ENCODE measurements around the gene TAMM41. TPM values are rescaled to one million over a fixed set of nuclear protein-coding genes. Genes with fewer than 3 reads are reported as not detected.
"Not testable (repeated sequence)": the region's sequence is repeated elsewhere in the genome, so short reads cannot be mapped to it uniquely, and the experiment has no call there.

The TAMM41 gene, protein sequence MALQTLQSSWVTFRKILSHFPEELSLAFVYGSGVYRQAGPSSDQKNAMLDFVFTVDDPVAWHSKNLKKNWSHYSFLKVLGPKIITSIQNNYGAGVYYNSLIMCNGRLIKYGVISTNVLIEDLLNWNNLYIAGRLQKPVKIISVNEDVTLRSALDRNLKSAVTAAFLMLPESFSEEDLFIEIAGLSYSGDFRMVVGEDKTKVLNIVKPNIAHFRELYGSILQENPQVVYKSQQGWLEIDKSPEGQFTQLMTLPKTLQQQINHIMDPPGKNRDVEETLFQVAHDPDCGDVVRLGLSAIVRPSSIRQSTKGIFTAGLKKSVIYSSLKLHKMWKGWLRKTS
- 9.7 TPM for total RNA-seq
- polyA plus RNA-seq (ENCODE audit: insufficient read depth in 1 of 8, insufficient read length in 8 of 8, low replicate concordance in 1 of 8) = 10 to 100 TPM; 10.7 to 14.9 (median 11.8) TPM
- long read RNA-seq, donor 1, partial matches to known transcripts = 0 of 1 reads
- long read RNA-seq, donor 1, other reads (novel, unspliced or antisense) = 0 of 1 reads
- long read RNA-seq, donor 2 = 0 reads
- long read RNA-seq, donor 3, partial matches to known transcripts = 0 of 2 reads
- long read RNA-seq, donor 3, other reads (novel, unspliced or antisense) = 0 of 2 reads
- long read RNA-seq, donor 4, partial matches to known transcripts = 0 of 5 reads
- long read RNA-seq, donor 4, other reads (novel, unspliced or antisense) = 0 of 5 reads
- long read RNA-seq, donor 5, transcript TAMM41-206 (8 exons, 1,213 nt) = major isoform, 8 of 10 reads
- long read RNA-seq, donor 5, partial matches to known transcripts = 0 of 10 reads
- long read RNA-seq, donor 5, other reads (novel, unspliced or antisense) = 0 of 10 reads
- long read RNA-seq, donor 6, partial matches to known transcripts = 0 of 1 reads
- long read RNA-seq, donor 6, other reads (novel, unspliced or antisense) = 0 of 1 reads
- long read RNA-seq, donor 7, partial matches to known transcripts = 0 of 3 reads
- long read RNA-seq, donor 7, other reads (novel, unspliced or antisense) = 0 of 3 reads
- long read RNA-seq, donor 8, partial matches to known transcripts = 0 of 5 reads
- long read RNA-seq, donor 8, other reads (novel, unspliced or antisense) = 0 of 5 reads
- long read RNA-seq, donor 9, partial matches to known transcripts = 0 of 6 reads
- long read RNA-seq, donor 9, other reads (novel, unspliced or antisense) = 0 of 6 reads
- long read RNA-seq, donor 10, partial matches to known transcripts = 0 of 2 reads
- long read RNA-seq, donor 10, other reads (novel, unspliced or antisense) = 0 of 2 reads
- long read RNA-seq, donor 11, partial matches to known transcripts = 0 of 3 reads
- long read RNA-seq, donor 11, other reads (novel, unspliced or antisense) = 0 of 3 reads

- peaks cover 13% of the 10 kb centered on the region for H3K4me1 ChIP-seq (ENCODE audit: control insufficient read depth, insufficient read depth, low read length)
- no peaks in the 10 kb centered on the region for H3K27me3 ChIP-seq (ENCODE audit: control insufficient read depth, insufficient read depth, low read length)
- under 1% methylated on average over 55 of the region's 71 CpGs for WGBS (ENCODE audit: insufficient coverage)
- peak within 1 kb of the TSS; percentile 92 for H3K27ac ChIP-seq (ENCODE audit: low read length)
- peak within 1 kb of the TSS; percentile 96 for H3K4me3 ChIP-seq (ENCODE audit: low read length)
- peak; percentile 97 for DNase-seq
- no peaks in the 10 kb centered on the region for H3K9me3 ChIP-seq (replicated peaks; ENCODE audit: control insufficient read depth, low read depth, low read length)
- H3K36me3 ChIP-seq (ENCODE audit: control insufficient read depth, insufficient read depth, low read length) = peaks cover 25% of the 10 kb centered on the region
Measured at GRCh38 chr3:11846281-11847266, at the start of gene TAMM41. Gene TAMM41 (minus strand): TSS chr3:11846885. CDS start chr3:11846636, 249 bp downstream.

DNA sequence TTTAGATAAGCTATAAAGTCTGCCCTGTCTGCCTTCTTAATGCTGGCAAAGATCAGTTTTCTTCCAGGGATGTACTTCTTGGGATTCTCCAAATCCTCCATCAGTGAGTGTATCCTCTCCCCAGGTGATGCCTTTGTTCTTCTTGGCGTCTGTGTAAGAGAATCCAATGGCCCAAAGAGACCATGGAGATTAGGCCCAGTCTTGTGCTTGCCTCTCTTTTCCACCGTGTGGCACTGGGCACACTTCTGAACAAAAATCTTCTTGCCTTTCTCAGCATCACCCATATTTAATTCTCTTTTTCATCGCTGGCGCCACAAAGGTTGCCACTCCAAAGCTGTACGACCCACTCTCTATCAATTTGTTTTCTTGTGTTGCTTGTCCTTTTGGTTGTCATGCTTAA, 32.2 kb upstream of the TAMM41 start:
- Histone ChIP-seq H3K9me3 (replicated peaks; ENCODE audit: control insufficient read depth, low read depth, low read length) (no peaks in the 10 kb centered on the region), H3K27ac (ENCODE audit: low read length) (no peak overlapping the region), H3K36me3 (ENCODE audit: control insufficient read depth, insufficient read depth, low read length) (no peaks in the 10 kb centered on the region), H3K4me1 (ENCODE audit: control insufficient read depth, insufficient read depth, low read length) (no peaks in the 10 kb centered on the region), H3K4me3 (ENCODE audit: low read length) (no peak overlapping the region), H3K27me3 (ENCODE audit: control insufficient read depth, insufficient read depth, low read length) (peaks cover 4% of the 10 kb centered on the region)
- 50% methylated on average over 1 of the region's 5 CpGs for WGBS (ENCODE audit: insufficient coverage)
- no peak for DNase-seq

DNA sequence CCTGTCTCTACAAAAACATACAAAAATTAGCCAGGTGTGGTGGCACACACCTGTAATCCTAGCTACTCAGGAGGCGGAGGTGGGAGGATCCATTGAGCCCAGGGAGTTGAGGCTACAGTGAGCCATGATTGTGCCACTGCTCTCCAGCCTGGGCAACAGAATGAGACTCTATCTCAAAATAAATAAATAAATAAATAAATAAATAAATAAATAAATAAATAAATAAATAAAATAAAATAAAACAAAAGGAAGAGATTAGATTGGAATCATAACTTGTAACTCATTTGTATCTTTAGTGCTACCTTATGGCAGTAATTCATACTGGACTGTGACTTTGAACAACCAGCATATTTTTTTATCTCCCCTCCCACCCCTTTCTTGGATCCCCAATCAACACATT, 28.0 kb upstream of the TAMM41 start:
- H3K27me3 ChIP-seq (ENCODE audit: control insufficient read depth, insufficient read depth, low read length); H3K4me1 ChIP-seq (ENCODE audit: control insufficient read depth, insufficient read depth, low read length); H3K9me3 ChIP-seq (replicated peaks; ENCODE audit: control insufficient read depth, low read depth, low read length); H3K27ac ChIP-seq (ENCODE audit: low read length); H3K36me3 ChIP-seq (ENCODE audit: control insufficient read depth, insufficient read depth, low read length); H3K4me3 ChIP-seq (ENCODE audit: low read length); DNase-seq: not testable (repeated sequence)
- WGBS (ENCODE audit: insufficient coverage) = no CpG with 5 or more reads among the region's 1 CpG

DNA sequence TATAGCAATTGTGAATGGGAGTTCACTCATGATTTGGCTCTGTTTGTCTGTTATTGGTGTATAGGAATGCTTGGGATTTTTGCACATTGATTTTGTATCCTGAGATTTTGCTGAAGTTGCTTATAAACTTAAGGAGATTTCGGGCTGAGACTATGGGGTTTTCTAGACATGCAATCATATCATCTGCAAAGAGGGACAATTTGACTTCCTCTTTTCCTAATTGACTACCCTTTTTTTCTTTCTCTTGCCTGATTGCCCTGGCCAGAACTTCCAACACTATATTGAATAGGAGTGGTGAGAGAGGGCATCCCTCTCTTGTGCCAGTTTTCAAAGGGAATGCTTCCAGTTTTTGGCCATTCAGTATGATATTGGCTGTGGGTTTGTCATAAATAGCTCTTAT, 17.1 kb upstream of the TAMM41 start:
- not testable (repeated sequence) for H3K36me3 ChIP-seq (ENCODE audit: control insufficient read depth, insufficient read depth, low read length); DNase-seq; H3K27me3 ChIP-seq (ENCODE audit: control insufficient read depth, insufficient read depth, low read length); H3K27ac ChIP-seq (ENCODE audit: low read length); H3K4me3 ChIP-seq (ENCODE audit: low read length); H3K9me3 ChIP-seq (replicated peaks; ENCODE audit: control insufficient read depth, low read depth, low read length); H3K4me1 ChIP-seq (ENCODE audit: control insufficient read depth, insufficient read depth, low read length)
- WGBS (ENCODE audit: insufficient coverage) = no CpG with 5 or more reads among the region's 1 CpG

DNA sequence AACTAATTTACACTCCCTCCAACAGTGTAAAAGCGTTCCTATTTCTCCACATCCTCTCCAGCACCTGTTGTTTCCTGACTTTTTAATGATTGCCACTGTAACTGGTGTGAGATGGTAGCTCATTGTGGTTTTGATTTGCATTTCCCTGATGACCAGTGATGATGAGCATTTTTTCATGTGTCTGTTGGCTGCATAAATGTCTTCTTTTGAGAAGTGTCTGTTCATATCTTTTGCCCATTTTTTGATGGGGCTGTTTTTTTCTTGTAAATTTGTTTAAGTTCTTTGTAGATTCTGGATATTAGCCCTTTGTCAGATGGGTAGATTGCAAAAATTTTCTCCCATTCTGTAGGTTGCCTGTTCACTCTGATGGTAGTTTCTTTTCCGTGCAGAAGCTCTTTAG, 15.9 kb upstream of the TAMM41 start:
- not testable (repeated sequence) for H3K27ac ChIP-seq (ENCODE audit: low read length); H3K27me3 ChIP-seq (ENCODE audit: control insufficient read depth, insufficient read depth, low read length); H3K4me1 ChIP-seq (ENCODE audit: control insufficient read depth, insufficient read depth, low read length); H3K9me3 ChIP-seq (replicated peaks; ENCODE audit: control insufficient read depth, low read depth, low read length); DNase-seq; H3K36me3 ChIP-seq (ENCODE audit: control insufficient read depth, insufficient read depth, low read length); H3K4me3 ChIP-seq (ENCODE audit: low read length)
- WGBS (ENCODE audit: insufficient coverage) = no CpG with 5 or more reads among the region's 2 CpGs

DNA sequence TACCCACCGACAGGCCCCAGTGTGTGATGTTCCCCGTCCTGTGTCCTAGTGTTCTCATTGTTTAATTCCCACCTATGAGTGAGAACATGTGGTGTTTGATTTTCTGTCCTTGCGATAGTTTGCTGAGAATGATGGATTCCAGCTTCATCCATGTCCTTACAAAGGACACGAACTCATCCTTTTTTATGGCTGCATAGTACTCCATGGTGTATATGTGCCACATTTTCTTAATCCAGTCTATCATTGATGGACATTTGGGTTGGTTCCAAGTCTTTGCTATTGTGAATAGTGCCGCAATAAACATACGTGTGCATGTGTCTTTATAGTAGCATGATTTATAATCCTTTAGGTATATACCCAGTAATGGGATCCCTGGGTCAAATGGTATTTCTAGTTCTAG, 15.5 kb upstream of the TAMM41 start:
- WGBS (ENCODE audit: insufficient coverage) = no CpG with 5 or more reads among the region's 6 CpGs
- not testable (repeated sequence) for DNase-seq; H3K36me3 ChIP-seq (ENCODE audit: control insufficient read depth, insufficient read depth, low read length); H3K4me1 ChIP-seq (ENCODE audit: control insufficient read depth, insufficient read depth, low read length); H3K9me3 ChIP-seq (replicated peaks; ENCODE audit: control insufficient read depth, low read depth, low read length); H3K4me3 ChIP-seq (ENCODE audit: low read length); H3K27ac ChIP-seq (ENCODE audit: low read length); H3K27me3 ChIP-seq (ENCODE audit: control insufficient read depth, insufficient read depth, low read length)

DNA sequence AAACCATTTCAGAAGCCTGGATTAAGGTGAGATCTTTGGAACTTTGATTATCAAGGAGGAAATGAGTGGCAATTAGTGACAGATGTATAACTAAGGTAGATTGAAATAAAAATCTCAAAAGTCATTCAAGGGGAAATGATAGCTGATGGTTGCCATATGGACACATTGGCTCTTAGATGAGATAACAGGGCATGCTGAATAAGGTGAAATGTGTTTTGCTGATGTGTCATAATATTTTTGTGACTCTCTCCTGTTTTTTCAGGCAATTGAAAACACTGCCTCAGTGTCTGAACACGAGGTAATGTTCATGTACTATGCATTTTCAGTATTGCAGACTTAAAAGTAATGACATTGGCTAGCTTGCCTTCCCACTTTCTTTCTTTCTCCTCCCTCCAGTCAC, 13.5 kb upstream of the TAMM41 start:
- DNase-seq; H3K4me3 ChIP-seq (ENCODE audit: low read length); H3K4me1 ChIP-seq (ENCODE audit: control insufficient read depth, insufficient read depth, low read length); H3K27ac ChIP-seq (ENCODE audit: low read length); H3K9me3 ChIP-seq (replicated peaks; ENCODE audit: control insufficient read depth, low read depth, low read length); H3K36me3 ChIP-seq (ENCODE audit: control insufficient read depth, insufficient read depth, low read length); H3K27me3 ChIP-seq (ENCODE audit: control insufficient read depth, insufficient read depth, low read length): not testable (repeated sequence)
- no CpG with 5 or more reads among the region's 1 CpG for WGBS (ENCODE audit: insufficient coverage)

DNA sequence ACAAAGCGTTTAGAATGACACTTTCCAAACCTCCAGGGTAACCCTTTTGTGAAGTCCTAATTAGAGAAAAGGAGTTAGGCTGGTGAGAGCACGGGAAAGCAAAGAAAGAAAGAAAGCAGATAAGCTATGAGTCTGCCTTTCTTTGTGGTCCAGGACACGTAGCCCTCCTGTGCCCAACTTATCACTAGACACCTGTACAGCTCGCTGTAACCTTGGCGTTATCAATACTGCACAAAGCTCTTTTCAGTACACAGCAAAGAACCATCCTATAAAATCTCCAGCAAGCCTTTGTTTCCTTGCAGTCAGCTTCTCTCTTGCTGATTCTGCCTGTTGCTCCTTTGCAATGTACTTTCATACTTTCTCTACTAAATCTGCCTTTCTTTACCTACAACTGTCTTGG, 6.8 kb upstream of the TAMM41 start:
- Histone ChIP-seq H3K27ac (ENCODE audit: low read length) (no peak overlapping the region), H3K9me3 (replicated peaks; ENCODE audit: control insufficient read depth, low read depth, low read length) (no peaks in the 10 kb centered on the region), H3K36me3 (ENCODE audit: control insufficient read depth, insufficient read depth, low read length) (no peaks in the 10 kb centered on the region), H3K4me3 (ENCODE audit: low read length) (no peak overlapping the region), H3K4me1 (ENCODE audit: control insufficient read depth, insufficient read depth, low read length) (no peaks in the 10 kb centered on the region), H3K27me3 (ENCODE audit: control insufficient read depth, insufficient read depth, low read length) (peaks cover 4% of the 10 kb centered on the region)
- DNase-seq = no peak
- WGBS (ENCODE audit: insufficient coverage) = 87% methylated on average over 3 of the region's 5 CpGs

- Histone ChIP-seq H3K9me3 (replicated peaks; ENCODE audit: control insufficient read depth, low read depth, low read length) (no peaks in the 10 kb centered on the region), H3K27me3 (ENCODE audit: control insufficient read depth, insufficient read depth, low read length) (peaks cover 4% of the 10 kb centered on the region), H3K4me1 (ENCODE audit: control insufficient read depth, insufficient read depth, low read length) (peaks cover 13% of the 10 kb centered on the region), H3K4me3 (ENCODE audit: low read length) (no peak overlapping the region), H3K36me3 (ENCODE audit: control insufficient read depth, insufficient read depth, low read length) (no peaks in the 10 kb centered on the region), H3K27ac (ENCODE audit: low read length) (no peak overlapping the region)
- DNase-seq = no peak
- WGBS (ENCODE audit: insufficient coverage) = 53% methylated on average over 2 of the region's 4 CpGs
Measured at GRCh38 chr3:11850003-11850402, 3.3 kb upstream of the TAMM41 start.
